Heart left ventricle (tissue), 13 donors: ENCODE measurements around the gene PLK3.

Source experiments
- POLR2A ChIP-seq, 2 donors: fragments of 450-650 bp; IDR thresholded peaks; one replicate each; pipeline ENCODE4 v1.6.1; 2017; ENCODE audit warnings: antibody characterized with exemption in 2 of 2, mild to moderate bottlenecking in 2 of 2, moderate library complexity in 2 of 2
- TF ChIP-seq, protein P1 (sequence below), 12 donors: fragments of 200-600 bp; sonication (generic) in 4 of 12; IDR thresholded peaks; one replicate each; pipeline versions ENCODE4 v1.5.0 to v1.8.0; 2018 to 2022; ENCODE audit warnings: antibody characterized with exemption in 12 of 12, mild to moderate bottlenecking in 5 of 12
- donor health status: ischemic (EF 13 %, LVEDD 7.1; RV severe dilation, severe dysfunction).
- donor health status: DM: no; HTN: yes; CAD: no.
- donor health status: DM: no; HTN: no; CAD: no.
- donor health status: ischemic (EF 25% LVEDD 6.9; RV normal size, moderate dysfunction).
- donor health status: ischemic (EF 25% LVEDD 5.7; RV mildly dilated, moderate dysfunction).
- donor health status: ischemic (EF 35%, LVEDD 5.7; RV mildly dilated, moderate dysfunction).
- donor health status: nonischemic (EF 11% LVEDD 7.7; RV severe dilation, severe dysfunction).
- donor health status: DM: yes; HTN: yes; CAD: no.
- donor health status: PGD.
- donor health status: ischemic (EF 29% LVEDD 5.4; RV normal size, mild dysfunction).
- donor health status: nonischemic (EF 23%, LVEDD 6.1; RV moderate dilation, normal function).

GRCh38 chr1:44806025-44806703, 6.0 kb downstream of the PLK3 start:
- TF ChIP-seq, protein P1, sequence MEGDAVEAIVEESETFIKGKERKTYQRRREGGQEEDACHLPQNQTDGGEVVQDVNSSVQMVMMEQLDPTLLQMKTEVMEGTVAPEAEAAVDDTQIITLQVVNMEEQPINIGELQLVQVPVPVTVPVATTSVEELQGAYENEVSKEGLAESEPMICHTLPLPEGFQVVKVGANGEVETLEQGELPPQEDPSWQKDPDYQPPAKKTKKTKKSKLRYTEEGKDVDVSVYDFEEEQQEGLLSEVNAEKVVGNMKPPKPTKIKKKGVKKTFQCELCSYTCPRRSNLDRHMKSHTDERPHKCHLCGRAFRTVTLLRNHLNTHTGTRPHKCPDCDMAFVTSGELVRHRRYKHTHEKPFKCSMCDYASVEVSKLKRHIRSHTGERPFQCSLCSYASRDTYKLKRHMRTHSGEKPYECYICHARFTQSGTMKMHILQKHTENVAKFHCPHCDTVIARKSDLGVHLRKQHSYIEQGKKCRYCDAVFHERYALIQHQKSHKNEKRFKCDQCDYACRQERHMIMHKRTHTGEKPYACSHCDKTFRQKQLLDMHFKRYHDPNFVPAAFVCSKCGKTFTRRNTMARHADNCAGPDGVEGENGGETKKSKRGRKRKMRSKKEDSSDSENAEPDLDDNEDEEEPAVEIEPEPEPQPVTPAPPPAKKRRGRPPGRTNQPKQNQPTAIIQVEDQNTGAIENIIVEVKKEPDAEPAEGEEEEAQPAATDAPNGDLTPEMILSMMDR (IDR thresholded peaks at IDR 0.05), result no peak
- TF ChIP-seq POLR2A (IDR thresholded peaks at IDR 0.05), result no peak
